ENCODE results near the gene PCDHGA2.

DNA sequence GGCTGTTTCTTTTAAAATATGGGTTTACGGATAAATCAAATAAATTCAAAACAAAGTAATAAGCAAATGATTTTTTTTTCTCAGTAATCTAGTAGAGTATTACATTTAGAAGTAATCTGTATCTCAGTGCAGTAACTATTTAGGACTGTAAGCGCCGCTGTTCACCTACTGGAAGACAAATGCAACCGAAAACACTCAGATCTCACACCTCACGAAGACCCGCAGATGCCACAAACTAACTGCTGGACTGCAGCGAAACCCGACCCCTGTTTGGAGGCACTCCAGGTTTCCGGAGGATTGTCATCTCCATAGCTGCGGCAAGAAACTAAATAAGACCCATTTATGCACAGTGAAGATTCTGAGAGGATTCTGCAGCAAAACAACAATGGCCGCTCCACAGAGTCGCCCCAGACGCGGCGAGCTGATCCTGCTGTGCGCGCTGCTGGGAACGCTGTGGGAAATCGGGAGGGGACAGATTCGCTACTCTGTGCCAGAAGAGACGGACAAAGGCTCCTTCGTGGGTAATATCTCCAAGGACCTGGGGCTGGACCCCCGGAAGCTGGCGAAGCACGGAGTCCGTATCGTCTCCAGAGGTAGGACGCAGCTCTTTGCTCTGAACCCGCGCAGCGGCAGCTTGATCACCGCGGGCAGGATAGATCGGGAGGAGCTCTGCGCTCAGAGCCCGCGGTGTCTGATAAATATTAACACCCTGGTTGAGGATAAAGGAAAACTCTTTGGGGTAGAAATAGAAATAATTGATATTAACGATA, 54.1 kb downstream of the PCDHGA2 start, which contains the start of gene PCDHGA8:
- TF ChIP-seq, protein P1, sequence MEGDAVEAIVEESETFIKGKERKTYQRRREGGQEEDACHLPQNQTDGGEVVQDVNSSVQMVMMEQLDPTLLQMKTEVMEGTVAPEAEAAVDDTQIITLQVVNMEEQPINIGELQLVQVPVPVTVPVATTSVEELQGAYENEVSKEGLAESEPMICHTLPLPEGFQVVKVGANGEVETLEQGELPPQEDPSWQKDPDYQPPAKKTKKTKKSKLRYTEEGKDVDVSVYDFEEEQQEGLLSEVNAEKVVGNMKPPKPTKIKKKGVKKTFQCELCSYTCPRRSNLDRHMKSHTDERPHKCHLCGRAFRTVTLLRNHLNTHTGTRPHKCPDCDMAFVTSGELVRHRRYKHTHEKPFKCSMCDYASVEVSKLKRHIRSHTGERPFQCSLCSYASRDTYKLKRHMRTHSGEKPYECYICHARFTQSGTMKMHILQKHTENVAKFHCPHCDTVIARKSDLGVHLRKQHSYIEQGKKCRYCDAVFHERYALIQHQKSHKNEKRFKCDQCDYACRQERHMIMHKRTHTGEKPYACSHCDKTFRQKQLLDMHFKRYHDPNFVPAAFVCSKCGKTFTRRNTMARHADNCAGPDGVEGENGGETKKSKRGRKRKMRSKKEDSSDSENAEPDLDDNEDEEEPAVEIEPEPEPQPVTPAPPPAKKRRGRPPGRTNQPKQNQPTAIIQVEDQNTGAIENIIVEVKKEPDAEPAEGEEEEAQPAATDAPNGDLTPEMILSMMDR (IDR thresholded peaks at IDR 0.05; ENCODE audit: low read depth, low read length) = no peak
- no peak for TF ChIP-seq EZH2phosphoT487 (IDR thresholded peaks at IDR 0.05; ENCODE audit: low read depth)
